HG02943 (cell line): Measurements from ENCODE around the gene SLC13A5.

Experiments used
- ATAC-seq: cut with Tn5 transposase; IDR thresholded peaks from one replicate; pipeline ENCODE4 v1.9.1; 2021; ENCODE audit warnings: mild to moderate bottlenecking, low read depth, moderate library complexity; ENCODE audit not compliant: unreplicated experiment

The SLC13A5 gene

DNA sequence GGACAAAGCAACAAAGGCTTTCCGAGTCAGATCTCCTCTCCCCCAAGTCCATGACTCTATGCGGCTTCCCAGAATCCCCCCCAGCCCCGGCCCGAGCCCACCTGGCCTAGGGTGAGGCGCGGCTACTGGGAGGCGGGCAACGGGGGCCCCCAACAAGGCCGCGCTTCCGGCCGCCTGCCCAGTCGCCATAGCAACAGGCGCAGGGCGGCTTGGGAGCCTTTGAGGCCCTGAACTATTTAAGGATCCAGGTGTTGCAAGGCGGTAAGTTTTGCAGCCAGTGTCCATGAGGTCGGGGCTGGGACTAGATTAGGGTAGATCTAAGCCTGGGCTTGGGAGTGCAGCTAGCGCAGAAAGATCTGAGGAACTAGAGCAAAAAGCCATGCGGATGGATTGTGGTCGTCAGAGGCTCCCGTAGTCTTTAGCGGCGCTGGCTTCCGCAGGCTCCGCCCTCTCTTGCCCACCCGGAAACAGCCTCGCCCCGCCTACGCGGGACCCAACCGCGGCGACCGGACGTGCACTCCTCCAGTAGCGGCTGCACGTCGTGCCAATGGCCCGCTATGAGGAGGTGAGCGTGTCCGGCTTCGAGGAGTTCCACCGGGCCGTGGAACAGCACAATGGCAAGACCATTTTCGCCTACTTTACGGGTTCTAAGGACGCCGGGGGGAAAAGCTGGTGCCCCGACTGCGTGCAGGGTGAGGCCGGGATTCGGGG lies 72.5 kb downstream of the SLC13A5 start, which contains the start of the genes KIAA0753 and TXNDC17:
Gene KIAA0753 (minus strand): TSS at position 176 of the 711 bp plus-strand sequence. CDS start 5,608 bp downstream, outside the sequence.
Gene TXNDC17 (plus strand): TSS at position 525 of the 711 bp plus-strand sequence. CDS start 23 bp downstream, at position 548.
- ATAC-seq = peak; percentile 86

GRCh38 chr17:6639586-6640535 lies 73.3 kb downstream of the SLC13A5 start:
- ATAC-seq = peak; percentile 9

DNA sequence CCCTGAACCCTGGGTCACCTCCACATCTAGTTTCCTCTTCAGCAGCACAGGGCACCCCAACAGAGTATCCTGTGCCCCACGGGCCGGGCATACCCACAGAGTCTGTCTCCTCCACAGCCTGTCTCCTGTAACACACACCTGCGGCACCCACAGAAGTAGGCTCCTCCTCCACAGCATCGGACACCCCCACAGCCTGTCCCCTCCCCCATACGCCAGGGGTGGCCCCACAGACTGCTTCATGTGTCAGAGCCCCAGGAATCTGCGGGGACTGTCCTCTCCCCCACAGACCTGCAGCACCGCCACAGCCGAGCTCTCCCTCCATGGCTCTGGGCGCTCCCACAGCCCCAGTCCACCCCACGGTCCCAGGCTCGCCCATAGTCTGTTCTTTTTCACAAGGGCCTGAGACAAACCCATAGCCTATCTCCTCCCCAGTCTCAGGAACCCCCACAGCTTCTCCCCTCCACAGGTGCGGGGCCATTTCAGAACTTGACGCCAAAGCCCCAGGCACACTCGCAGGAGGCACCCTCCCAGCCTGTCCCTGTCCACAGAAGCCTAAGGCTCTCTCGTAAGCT lies 74.1 kb downstream of the SLC13A5 start:
- no peak for ATAC-seq

- no peak for ATAC-seq
Measured at GRCh38 chr17:6638046-6638908, 74.9 kb downstream of the SLC13A5 start.

- no peak for ATAC-seq
Measured at GRCh38 chr17:6637458-6637840, 75.7 kb downstream of the SLC13A5 start.

DNA sequence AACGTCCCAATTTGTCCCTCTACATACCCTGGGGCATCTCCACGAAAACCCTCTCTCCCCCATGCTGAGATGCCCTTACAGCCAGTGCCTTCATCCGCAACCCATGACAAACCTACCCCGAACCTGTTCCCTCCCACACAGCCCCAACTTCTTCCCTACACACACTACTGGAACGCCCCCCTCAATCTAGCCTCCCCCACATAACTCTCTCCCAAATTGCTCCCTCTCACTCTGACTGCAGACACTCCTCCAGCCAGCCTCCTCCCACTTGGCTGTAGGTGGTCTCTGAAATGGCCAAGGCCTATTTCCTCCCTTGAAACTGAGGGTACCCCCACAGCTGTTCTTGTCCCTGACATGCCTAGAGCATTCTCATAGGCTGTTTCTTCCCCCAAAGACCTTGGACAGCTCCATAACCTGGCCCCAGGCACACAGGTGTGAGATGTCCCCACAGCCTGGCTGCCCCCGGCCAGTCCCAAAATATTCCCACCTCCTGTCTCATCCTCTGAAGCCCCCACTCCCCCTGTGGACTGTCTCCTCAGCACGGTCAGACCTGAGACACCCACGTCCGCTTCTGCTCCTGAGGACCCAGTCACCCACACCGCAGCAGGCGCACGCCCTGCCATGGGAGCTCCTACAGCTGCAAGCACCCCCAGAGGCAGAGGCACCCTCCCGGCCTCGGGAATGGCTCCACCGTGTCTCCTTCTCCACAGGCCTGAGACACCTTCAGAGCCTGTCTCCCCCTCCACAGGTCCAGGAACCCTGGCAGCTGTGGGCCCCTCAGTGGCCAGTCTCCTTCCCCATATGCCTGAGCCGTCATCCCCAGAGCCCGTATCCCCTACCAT lies 76.3 kb downstream of the SLC13A5 start:
- no peak for ATAC-seq

DNA sequence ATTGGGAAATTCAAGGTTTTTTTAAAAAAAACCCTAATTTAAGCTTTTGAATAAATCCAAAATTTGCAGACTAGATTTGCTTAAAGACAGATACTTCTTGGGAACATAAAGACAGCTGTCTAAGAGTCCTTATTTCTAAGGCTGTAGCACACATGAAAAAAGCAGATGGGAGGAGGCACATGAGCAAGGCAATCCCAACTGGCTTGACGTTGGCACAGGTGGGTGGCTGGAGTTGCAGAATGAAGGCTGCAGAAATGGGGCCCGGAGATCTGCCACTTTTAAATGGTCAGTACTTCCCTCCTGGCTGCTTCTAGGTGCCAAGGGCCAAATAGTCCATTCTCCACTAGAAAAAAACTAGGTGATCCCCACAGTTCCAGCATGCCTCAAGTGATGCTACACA lies 77.1 kb downstream of the SLC13A5 start:
- ATAC-seq = no peak
